ENCODE data around the gene GNAL.
"Not testable (repeated sequence)": the region's sequence is repeated elsewhere in the genome, so short reads cannot be mapped to it uniquely, and the experiment has no call there.

GNAL gene

DNA sequence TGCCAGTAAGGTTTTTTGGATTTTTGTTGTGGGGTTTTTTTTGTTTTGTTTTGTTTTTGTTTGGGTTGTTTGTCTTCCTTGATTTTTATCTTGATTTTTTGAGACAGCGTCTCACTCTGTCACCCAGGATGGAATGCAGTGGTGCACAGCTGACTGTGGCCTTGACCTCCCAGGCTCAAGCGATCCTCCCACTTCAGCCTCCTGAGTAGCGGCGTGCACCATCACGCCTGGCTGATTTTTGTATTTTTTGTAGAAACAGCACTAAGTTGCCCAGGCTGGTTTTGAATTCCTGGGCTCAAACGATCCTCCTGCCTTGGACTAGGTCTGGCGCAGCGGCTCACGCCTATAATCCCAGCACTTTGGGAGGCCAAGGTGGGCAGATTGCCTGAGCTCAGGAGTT is 202.7 kb downstream of the GNAL start:
- Histone ChIP-seq H3K18ac (ENCODE audit: low read depth in 1 of 2, low read length in 2 of 2) (peak overlapping the region in 1 of 2 experiments; percentile 43), H3K27me3 (ENCODE audit: control insufficient read depth in 1 of 2, insufficient read depth in 1 of 2, low read length in 2 of 2) (no peaks in the 10 kb centered on the region), H3K27ac (ENCODE audit: low read length, poor library complexity, severe bottlenecking) (no peak overlapping the region), H3K23ac (ENCODE audit: low read length in 2 of 2) (no peak overlapping the region), H3K36me3 (ENCODE audit: control insufficient read depth in 1 of 2, insufficient read depth in 2 of 2, low read depth in 1 of 2, low read length in 2 of 2) (peaks cover 24 to 78% of the 10 kb centered on the region in 2 experiments), H3K79me1 (replicated peaks; ENCODE audit: low read length, poor library complexity, severe bottlenecking) (no peaks in the 10 kb centered on the region), H2BK120ac (ENCODE audit: low read depth, low read length) (no peak overlapping the region), H2BK15ac (ENCODE audit: low read depth, poor library complexity, severe bottlenecking) (no peak overlapping the region), H2AFZ (ENCODE audit: low read depth, low read length) (no peak overlapping the region), H3K4me2 (ENCODE audit: low read length, poor library complexity, severe bottlenecking) (no peak overlapping the region), H4K8ac (ENCODE audit: low read length) (no peak overlapping the region), H3K9me3 (ENCODE audit: control insufficient read depth, low read length) (no peaks in the 10 kb centered on the region), H2AK5ac (ENCODE audit: low read length, severe bottlenecking) (no peak overlapping the region), H2BK5ac (ENCODE audit: low read depth, low read length, poor library complexity, severe bottlenecking) (no peak overlapping the region), H3K4ac (ENCODE audit: low read depth in 1 of 2, low read length in 2 of 2) (no peak overlapping the region), H3K14ac (ENCODE audit: low read length in 2 of 2) (no peak overlapping the region), H3K9ac (ENCODE audit: low read length) (no peak overlapping the region), H3K4me1 (ENCODE audit: control insufficient read depth, insufficient read depth, low read depth, low read length) (peaks cover 2% of the 10 kb centered on the region), H3K4me3 (ENCODE audit: insufficient read depth in 1 of 2, low read depth in 1 of 2, low read length in 2 of 2) (no peak overlapping the region), H4K91ac (ENCODE audit: low read length) (no peak overlapping the region), H2BK12ac (ENCODE audit: low read length in 2 of 2) (no peak overlapping the region)
- DNase-seq = no peak
- 94% methylated on average over 8 of the region's 9 CpGs for WGBS

DNA sequence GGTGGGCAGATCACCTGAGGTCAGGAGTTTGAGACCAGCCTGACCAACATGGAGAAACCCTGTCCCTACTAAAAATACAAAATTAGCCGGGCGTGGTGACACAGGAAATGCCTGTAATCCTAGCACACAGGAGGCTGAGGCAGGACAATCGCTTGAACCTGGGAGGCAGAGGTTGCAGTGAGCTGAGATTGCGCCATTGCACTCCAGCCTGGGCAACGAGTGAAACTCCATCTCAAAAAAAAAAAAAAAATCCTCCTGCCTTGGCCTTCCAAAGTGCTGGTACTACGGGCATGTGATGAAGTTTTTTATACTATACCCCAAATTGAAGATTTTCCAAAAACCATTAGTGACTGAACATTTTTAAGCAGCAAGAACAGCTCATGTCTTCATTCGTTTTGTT is 203.4 kb downstream of the GNAL start:
- H3K9ac ChIP-seq (ENCODE audit: low read length); H2AK5ac ChIP-seq (ENCODE audit: low read length, severe bottlenecking); H3K27me3 ChIP-seq (ENCODE audit: control insufficient read depth in 1 of 2, insufficient read depth in 1 of 2, low read length in 2 of 2); H2BK120ac ChIP-seq (ENCODE audit: low read depth, low read length); H3K14ac ChIP-seq (ENCODE audit: low read length in 2 of 2); H3K23ac ChIP-seq (ENCODE audit: low read length in 2 of 2); H3K79me1 ChIP-seq (replicated peaks; ENCODE audit: low read length, poor library complexity, severe bottlenecking); H4K91ac ChIP-seq (ENCODE audit: low read length); H3K4me1 ChIP-seq (ENCODE audit: control insufficient read depth, insufficient read depth, low read depth, low read length); H2AFZ ChIP-seq (ENCODE audit: low read depth, low read length); H3K4me2 ChIP-seq (ENCODE audit: low read length, poor library complexity, severe bottlenecking); H3K18ac ChIP-seq (ENCODE audit: low read depth in 1 of 2, low read length in 2 of 2); H3K9me3 ChIP-seq (ENCODE audit: control insufficient read depth, low read length); H4K8ac ChIP-seq (ENCODE audit: low read length); H2BK15ac ChIP-seq (ENCODE audit: low read depth, poor library complexity, severe bottlenecking); H3K27ac ChIP-seq (ENCODE audit: low read length, poor library complexity, severe bottlenecking); DNase-seq; H2BK12ac ChIP-seq (ENCODE audit: low read length in 2 of 2); H3K4me3 ChIP-seq (ENCODE audit: insufficient read depth in 1 of 2, low read depth in 1 of 2, low read length in 2 of 2); H3K4ac ChIP-seq (ENCODE audit: low read depth in 1 of 2, low read length in 2 of 2); H2BK5ac ChIP-seq (ENCODE audit: low read depth, low read length, poor library complexity, severe bottlenecking): not testable (repeated sequence)
- WGBS = 90% methylated on average over 7 of the region's 7 CpGs
- H3K36me3 ChIP-seq (ENCODE audit: control insufficient read depth in 1 of 2, insufficient read depth in 2 of 2, low read depth in 1 of 2, low read length in 2 of 2) = peaks cover 22 to 75% of the 10 kb centered on the region in 2 experiments

- Histone ChIP-seq H2AFZ (ENCODE audit: low read depth, low read length) (no peak overlapping the region), H3K4ac (ENCODE audit: low read depth in 1 of 2, low read length in 2 of 2) (no peak overlapping the region), H3K23ac (ENCODE audit: low read length in 2 of 2) (no peak overlapping the region), H3K27me3 (ENCODE audit: control insufficient read depth in 1 of 2, insufficient read depth in 1 of 2, low read length in 2 of 2) (no peaks in the 10 kb centered on the region), H2BK12ac (ENCODE audit: low read length in 2 of 2) (no peak overlapping the region), H3K9me3 (ENCODE audit: control insufficient read depth, low read length) (no peaks in the 10 kb centered on the region), H2BK15ac (ENCODE audit: low read depth, poor library complexity, severe bottlenecking) (no peak overlapping the region), H3K4me3 (ENCODE audit: insufficient read depth in 1 of 2, low read depth in 1 of 2, low read length in 2 of 2) (no peak overlapping the region), H2BK120ac (ENCODE audit: low read depth, low read length) (no peak overlapping the region), H3K9ac (ENCODE audit: low read length) (no peak overlapping the region), H3K18ac (ENCODE audit: low read depth in 1 of 2, low read length in 2 of 2) (no peak overlapping the region), H2AK5ac (ENCODE audit: low read length, severe bottlenecking) (no peak overlapping the region), H3K79me1 (replicated peaks; ENCODE audit: low read length, poor library complexity, severe bottlenecking) (peaks cover 5% of the 10 kb centered on the region), H4K8ac (ENCODE audit: low read length) (no peak overlapping the region), H3K14ac (ENCODE audit: low read length in 2 of 2) (no peak overlapping the region), H3K4me1 (ENCODE audit: control insufficient read depth, insufficient read depth, low read depth, low read length) (peaks cover 3% of the 10 kb centered on the region), H2BK5ac (ENCODE audit: low read depth, low read length, poor library complexity, severe bottlenecking) (no peak overlapping the region), H3K4me2 (ENCODE audit: low read length, poor library complexity, severe bottlenecking) (no peak overlapping the region), H4K91ac (ENCODE audit: low read length) (no peak overlapping the region), H3K36me3 (ENCODE audit: control insufficient read depth in 1 of 2, insufficient read depth in 2 of 2, low read depth in 1 of 2, low read length in 2 of 2) (peaks cover 14 to 52% of the 10 kb centered on the region in 2 experiments), H3K27ac (ENCODE audit: low read length, poor library complexity, severe bottlenecking) (no peak overlapping the region)
- DNase-seq = no peak
- WGBS = 90% methylated on average over 1 of the region's 1 CpG
Observed at GRCh38 chr18:11897781-11898180, 208.7 kb downstream of the GNAL start.

DNA sequence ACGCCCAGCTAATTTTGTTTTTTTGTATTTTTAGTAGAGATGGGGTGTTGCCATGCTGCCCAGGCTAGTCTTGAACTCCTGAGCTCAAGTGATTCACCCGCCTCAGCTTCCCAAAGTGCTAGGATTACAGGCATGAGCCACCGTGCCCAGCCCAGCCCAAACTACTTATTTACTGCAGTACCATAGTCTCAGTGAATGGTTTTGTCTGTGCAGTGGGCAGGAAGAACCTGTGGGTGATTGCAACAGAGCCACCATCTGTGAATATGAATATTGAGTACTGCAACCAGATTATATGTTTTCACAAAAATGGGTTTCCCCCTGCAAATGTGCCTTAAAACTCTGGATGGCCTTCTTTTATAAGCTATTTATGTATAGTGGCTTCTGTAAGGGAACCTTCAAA is 210.0 kb downstream of the GNAL start:
- peaks cover 20 to 47% of the 10 kb centered on the region in 2 experiments for H3K36me3 ChIP-seq (ENCODE audit: control insufficient read depth in 1 of 2, insufficient read depth in 2 of 2, low read depth in 1 of 2, low read length in 2 of 2)

More for the DNA sequence above, 210.0 kb downstream of the GNAL start:
- H2BK5ac ChIP-seq (ENCODE audit: low read depth, low read length, poor library complexity, severe bottlenecking) = no peak overlapping the region
- H3K23ac ChIP-seq (ENCODE audit: low read length in 2 of 2) = no peak overlapping the region
- no peak overlapping the region for H2AK5ac ChIP-seq (ENCODE audit: low read length, severe bottlenecking)
- peaks cover 7% of the 10 kb centered on the region for H3K4me1 ChIP-seq (ENCODE audit: control insufficient read depth, insufficient read depth, low read depth, low read length)
- 100% methylated on average over 2 of the region's 3 CpGs for WGBS
- no peak overlapping the region for H3K4ac ChIP-seq (ENCODE audit: low read depth in 1 of 2, low read length in 2 of 2)
- H3K9ac ChIP-seq (ENCODE audit: low read length) = no peak overlapping the region
- H4K91ac ChIP-seq (ENCODE audit: low read length) = no peak overlapping the region
- no peak overlapping the region for H3K18ac ChIP-seq (ENCODE audit: low read depth in 1 of 2, low read length in 2 of 2)
- H4K8ac ChIP-seq (ENCODE audit: low read length) = no peak overlapping the region
- no peak overlapping the region for H3K4me2 ChIP-seq (ENCODE audit: low read length, poor library complexity, severe bottlenecking)
- no peak overlapping the region for H3K4me3 ChIP-seq (ENCODE audit: insufficient read depth in 1 of 2, low read depth in 1 of 2, low read length in 2 of 2)
- H3K14ac ChIP-seq (ENCODE audit: low read length in 2 of 2) = no peak overlapping the region
- H2BK120ac ChIP-seq (ENCODE audit: low read depth, low read length) = no peak overlapping the region
- H3K79me1 ChIP-seq (replicated peaks; ENCODE audit: low read length, poor library complexity, severe bottlenecking) = peaks cover 5% of the 10 kb centered on the region
- H3K9me3 ChIP-seq (ENCODE audit: control insufficient read depth, low read length) = no peaks in the 10 kb centered on the region
- H3K27me3 ChIP-seq (ENCODE audit: control insufficient read depth in 1 of 2, insufficient read depth in 1 of 2, low read length in 2 of 2) = no peaks in the 10 kb centered on the region
- no peak for DNase-seq
- no peak overlapping the region for H2BK12ac ChIP-seq (ENCODE audit: low read length in 2 of 2)
- no peak overlapping the region for H2BK15ac ChIP-seq (ENCODE audit: low read depth, poor library complexity, severe bottlenecking)
- H2AFZ ChIP-seq (ENCODE audit: low read depth, low read length) = no peak overlapping the region
- no peak overlapping the region for H3K27ac ChIP-seq (ENCODE audit: low read length, poor library complexity, severe bottlenecking)

All from mesenchymal stem cell (in vitro differentiated cells and primary cell).